ENCODE data around the gene PSKH1.
A peak's percentile ranks its signal among the peaks of the same experiment; 100 is the strongest.

Gene PSKH1

DNA sequence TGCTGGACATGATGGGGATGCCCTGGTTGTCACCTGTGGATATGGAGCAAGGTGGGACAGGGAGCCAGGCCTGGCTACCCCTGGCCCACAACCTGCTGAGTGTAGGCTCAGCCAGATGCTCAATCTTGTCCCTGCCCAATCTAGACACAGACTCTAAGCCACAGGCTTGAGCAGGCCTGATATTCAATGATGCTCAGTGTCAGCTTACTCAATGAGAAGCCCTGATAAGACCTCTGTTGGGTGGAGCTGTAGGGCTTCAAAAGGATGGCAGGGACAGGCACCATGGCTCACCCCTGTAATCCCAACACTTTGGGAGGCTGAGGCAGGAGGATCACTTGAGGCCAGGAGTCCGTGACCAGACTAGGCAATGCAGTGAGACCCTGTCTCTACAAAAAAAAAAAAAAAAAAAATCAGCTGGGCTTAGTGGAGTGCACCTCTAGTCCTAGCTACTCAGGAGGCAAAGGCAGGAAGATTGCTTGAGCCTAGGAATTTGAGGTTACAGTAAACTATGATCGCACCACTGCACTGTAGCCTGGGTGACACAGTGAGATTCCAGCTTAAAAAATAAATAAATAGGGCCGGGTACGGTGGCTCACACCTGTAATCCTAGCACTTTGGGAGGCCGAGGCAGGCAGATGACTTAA, 47.5 kb downstream of the PSKH1 start:
- DNase-seq (ENCODE audit: extremely low read depth, low read depth), result no peak
- H3K4me3 ChIP-seq (replicated peaks; ENCODE audit: low read depth, low read length), result no peak overlapping the region
- TF ChIP-seq, protein P1, sequence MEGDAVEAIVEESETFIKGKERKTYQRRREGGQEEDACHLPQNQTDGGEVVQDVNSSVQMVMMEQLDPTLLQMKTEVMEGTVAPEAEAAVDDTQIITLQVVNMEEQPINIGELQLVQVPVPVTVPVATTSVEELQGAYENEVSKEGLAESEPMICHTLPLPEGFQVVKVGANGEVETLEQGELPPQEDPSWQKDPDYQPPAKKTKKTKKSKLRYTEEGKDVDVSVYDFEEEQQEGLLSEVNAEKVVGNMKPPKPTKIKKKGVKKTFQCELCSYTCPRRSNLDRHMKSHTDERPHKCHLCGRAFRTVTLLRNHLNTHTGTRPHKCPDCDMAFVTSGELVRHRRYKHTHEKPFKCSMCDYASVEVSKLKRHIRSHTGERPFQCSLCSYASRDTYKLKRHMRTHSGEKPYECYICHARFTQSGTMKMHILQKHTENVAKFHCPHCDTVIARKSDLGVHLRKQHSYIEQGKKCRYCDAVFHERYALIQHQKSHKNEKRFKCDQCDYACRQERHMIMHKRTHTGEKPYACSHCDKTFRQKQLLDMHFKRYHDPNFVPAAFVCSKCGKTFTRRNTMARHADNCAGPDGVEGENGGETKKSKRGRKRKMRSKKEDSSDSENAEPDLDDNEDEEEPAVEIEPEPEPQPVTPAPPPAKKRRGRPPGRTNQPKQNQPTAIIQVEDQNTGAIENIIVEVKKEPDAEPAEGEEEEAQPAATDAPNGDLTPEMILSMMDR (IDR thresholded peaks at IDR 0.05; ENCODE audit: low read depth, low read length, missing control alignments), result no peak

- TF ChIP-seq, protein P1 (IDR thresholded peaks at IDR 0.05; ENCODE audit: low read depth, low read length, missing control alignments), result no peak
- H3K4me3 ChIP-seq (replicated peaks; ENCODE audit: low read depth, low read length), result no peak overlapping the region
- DNase-seq (ENCODE audit: extremely low read depth, low read depth), result no peak
These were observed 48.6 kb downstream of the PSKH1 start for GRCh38 chr16:67941469-67942199.

GRCh38 chr16:67942200-67942509, 49.1 kb downstream of the PSKH1 start:
- DNase-seq (ENCODE audit: extremely low read depth, low read depth), result no peak
- TF ChIP-seq, protein P1 (IDR thresholded peaks at IDR 0.05; ENCODE audit: low read depth, low read length, missing control alignments), result peak; percentile 81

GRCh38 chr16:67942510-67943255, 49.6 kb downstream of the PSKH1 start:
- TF ChIP-seq, protein P1 (IDR thresholded peaks at IDR 0.05; ENCODE audit: low read depth, low read length, missing control alignments), result no peak
- H3K4me3 ChIP-seq (replicated peaks; ENCODE audit: low read depth, low read length), result no peak overlapping the region
- DNase-seq (ENCODE audit: extremely low read depth, low read depth), result no peak

More at GRCh38 chr16:67942200-67942509, 49.1 kb downstream of the PSKH1 start:
- no peak overlapping the region for H3K4me3 ChIP-seq (replicated peaks; ENCODE audit: low read depth, low read length)

DNA sequence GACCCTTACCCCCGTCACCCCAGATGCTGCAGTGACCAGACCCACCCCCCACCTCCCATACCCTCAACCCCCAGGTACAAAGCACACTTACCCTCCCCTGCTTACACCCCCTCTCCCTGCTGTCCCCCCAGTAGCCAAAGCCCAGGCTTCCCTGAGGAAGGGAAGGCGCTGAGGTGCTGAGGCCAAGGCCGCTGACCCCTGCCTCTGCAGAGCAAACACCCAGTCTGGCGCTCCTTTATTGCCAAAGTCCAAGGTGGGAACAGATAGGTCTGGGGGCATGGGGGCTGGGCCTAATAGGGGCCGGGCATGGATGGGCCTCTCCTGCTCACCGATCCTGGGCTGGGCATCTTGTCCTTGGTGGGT, 50.2 kb downstream of the PSKH1 start:
- no peak for DNase-seq (ENCODE audit: extremely low read depth, low read depth)
- no peak overlapping the region for H3K4me3 ChIP-seq (replicated peaks; ENCODE audit: low read depth, low read length)
- TF ChIP-seq, protein P1 (IDR thresholded peaks at IDR 0.05; ENCODE audit: low read depth, low read length, missing control alignments), result no peak

DNA sequence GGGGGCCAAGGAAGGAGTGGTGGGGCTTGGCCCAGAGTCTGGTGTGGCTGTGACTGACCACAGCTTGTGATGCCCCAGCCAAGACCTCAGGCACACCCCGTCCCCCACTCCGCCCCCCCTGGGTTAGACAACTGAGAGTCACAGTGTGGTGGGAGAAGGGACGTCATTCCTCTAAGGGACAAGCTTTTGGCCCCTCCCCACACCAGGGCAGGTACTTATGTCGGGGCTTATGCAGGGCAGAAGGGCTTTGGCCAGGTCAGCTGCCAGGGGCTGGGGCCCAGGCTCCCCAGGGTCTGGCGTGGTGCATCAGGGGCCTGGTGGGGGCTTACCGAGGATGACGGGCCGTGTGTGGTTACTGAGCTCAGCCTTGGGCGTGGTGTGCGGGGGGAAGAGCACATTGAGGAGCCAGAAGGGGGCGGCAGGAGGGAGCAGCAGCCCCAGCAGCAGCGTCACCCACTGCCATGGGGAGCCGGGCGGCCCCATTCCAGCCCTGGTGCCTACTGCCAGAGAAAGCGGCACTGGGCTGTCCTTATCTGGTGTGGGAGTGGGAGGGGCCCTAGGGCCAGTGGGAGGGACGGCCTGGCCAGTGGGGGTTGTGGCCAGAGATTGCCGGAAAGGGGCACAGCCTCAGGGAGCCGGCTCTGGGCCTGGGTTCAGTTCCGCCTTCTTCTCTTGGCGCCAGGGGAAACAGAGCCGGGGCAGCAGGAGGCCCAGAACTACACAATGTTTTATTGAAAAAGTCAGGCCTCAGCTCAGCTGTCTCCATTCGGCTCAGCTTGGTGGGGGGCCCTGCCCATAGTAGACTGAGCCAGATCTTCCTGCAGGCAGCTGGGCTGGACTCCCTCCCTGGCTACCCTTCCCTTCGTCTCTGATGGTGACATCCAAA, 50.8 kb downstream of the PSKH1 start, which contains the start of gene LCAT:
Gene LCAT (minus strand): TSS at position 502 of the 886 bp plus-strand sequence. CDS start 19 bp downstream, at position 483.
- TF ChIP-seq, protein P1 (IDR thresholded peaks at IDR 0.05; ENCODE audit: low read depth, low read length, missing control alignments), result no peak
- DNase-seq (ENCODE audit: extremely low read depth, low read depth), result no peak
- no peak within 1 kb of the TSS for H3K4me3 ChIP-seq (replicated peaks; ENCODE audit: low read depth, low read length)
